GM12874 (cell line): ENCODE data around the gene LRRTM4.

Experiments used
- CTCF ChIP-seq: IDR thresholded peaks from 2 replicates; pipeline ENCODE4 v1.5.1; 2011; ENCODE audit warnings: low read depth, mild to moderate bottlenecking, control low read depth, low read length, moderate library complexity; ENCODE audit not compliant: insufficient read depth

The LRRTM4 gene

GRCh38 chr2:77328134-77328931, 193.8 kb downstream of the LRRTM4 start:
- TF ChIP-seq CTCF, result no peak

- TF ChIP-seq CTCF, result no peak
These were observed 196.8 kb downstream of the LRRTM4 start for GRCh38 chr2:77325395-77325794.

GRCh38 chr2:77322431-77322830, 199.7 kb downstream of the LRRTM4 start:
- no peak for TF ChIP-seq CTCF

- TF ChIP-seq CTCF, result no peak
These were observed 207.5 kb downstream of the LRRTM4 start for GRCh38 chr2:77314721-77315120.

GRCh38 chr2:77310416-77310815, 211.8 kb downstream of the LRRTM4 start:
- no peak for TF ChIP-seq CTCF

- TF ChIP-seq CTCF, result no peak
These were observed 212.5 kb downstream of the LRRTM4 start for GRCh38 chr2:77309725-77310124.

- no peak for TF ChIP-seq CTCF
These were observed 220.7 kb downstream of the LRRTM4 start for GRCh38 chr2:77301441-77301840.
